Smooth muscle cell (in vitro differentiated cells): Measurements from ENCODE around the gene GDF10. TPM values are rescaled to one million over a fixed set of nuclear protein-coding genes. Genes with fewer than 3 reads are reported as not detected.

ENCODE experiments used
- DNase-seq: peaks from one replicate; lab custom pipeline; 2025; ENCODE audit not compliant: unreplicated experiment; lab: John Stamatoyannopoulos, UW
- H2AFZ ChIP-seq: fragments of 200-600 bp; sonication (generic); 2 replicates; pipeline ENCODE4 v1.6.0; 2016; ENCODE audit warnings: antibody characterized with exemption, low read depth, mild to moderate bottlenecking
- H3F3A ChIP-seq: fragments of 200-600 bp; sonication (generic); 2 replicates; pipeline ENCODE4 v1.6.0; 2017; ENCODE audit warnings: antibody characterized with exemption, low read depth
- H3K27ac ChIP-seq: fragments of 200-600 bp; sonication (generic); 2 replicates; pipeline ENCODE4 v1.5.1; 2016; ENCODE audit warnings: low read depth, mild to moderate bottlenecking
- H3K27me3 ChIP-seq: fragments of 200-600 bp; sonication (generic); 2 replicates; pipeline ENCODE4 v1.6.1; 2016; ENCODE audit warnings: low read depth, mild to moderate bottlenecking
- H3K36me3 ChIP-seq: fragments of 200-600 bp; sonication (generic); 2 replicates; pipeline ENCODE4 v1.5.1; 2016; ENCODE audit warnings: low read depth
- H3K4me1 ChIP-seq: fragments of 200-600 bp; sonication (generic); 2 replicates; pipeline ENCODE4 v1.5.1; 2016; ENCODE audit warnings: low read depth
- H3K4me2 ChIP-seq: fragments of 200-600 bp; sonication (generic); 2 replicates; pipeline ENCODE4 v1.6.0; 2016; ENCODE audit warnings: mild to moderate bottlenecking
- H3K4me3 ChIP-seq: fragments of 200-600 bp; sonication (generic); 2 replicates; pipeline ENCODE4 v1.5.1; 2016; ENCODE audit warnings: mild to moderate bottlenecking
- H3K79me2 ChIP-seq: fragments of 200-600 bp; sonication (generic); 2 replicates; pipeline ENCODE4 v1.6.0; 2016; ENCODE audit warnings: low read depth, mild to moderate bottlenecking
- H3K9ac ChIP-seq: fragments of 200-600 bp; sonication (generic); 2 replicates; pipeline ENCODE4 v1.6.0; 2016; ENCODE audit warnings: low read depth
- H3K9me3 ChIP-seq: fragments of 200-600 bp; sonication (generic); replicated peaks from 2 replicates; pipeline ENCODE4 v1.5.1; 2016; ENCODE audit warnings: low read depth
- H4K20me1 ChIP-seq: fragments of 200-600 bp; sonication (generic); 2 replicates; pipeline ENCODE4 v1.6.0; 2016; ENCODE audit warnings: low read depth
- CTCF ChIP-seq: fragments of 200-600 bp; sonication (generic); IDR thresholded peaks from 2 replicates; pipeline ENCODE4 v1.5.1; 2017; ENCODE audit warnings: borderline replicate concordance, mild to moderate bottlenecking, antibody characterized with exemption; ENCODE audit not compliant: insufficient read depth, poor library complexity, severe bottlenecking
- WGBS: methylation state at CpG from one replicate; pipeline ENCODE4 v1.1.7; 2016; ENCODE audit warnings: low lambda C conversion rate; 5-methylcytosine and 5-hydroxymethylcytosine counted together
- polyA plus RNA-seq: library from polyadenylated mRNA; unstranded; fragments of >200 nt; fragmentation: Nextera tagmentation; extraction: Ambion mirVana; gene quantifications from 2 replicates; pipeline ENCODE4 v1.2.1, GENCODE V29; 2016
- total RNA-seq: library from RNA; depleted of rRNA; stranded (reverse); fragments of >200 nt; gene quantifications from 2 replicates; pipeline ENCODE4 v1.2.3, GENCODE V29; 2014

GDF10 gene
- total and polyA plus RNA-seq, 2 experiments from 2014 or later: 0.58 to 1.5 TPM

GRCh38 chr10:47296941-47297340 is 3.1 kb upstream of the GDF10 start:
- no peak overlapping the region for H3K4me3 ChIP-seq
- TF ChIP-seq CTCF: no peak
- H4K20me1 ChIP-seq: no peaks in the 10 kb centered on the region
- H3K9me3 ChIP-seq: no peaks in the 10 kb centered on the region
- H3K79me2 ChIP-seq: no peaks in the 10 kb centered on the region
- peaks cover 22% of the 10 kb centered on the region for H3K4me1 ChIP-seq
- H3K27ac ChIP-seq: no peak overlapping the region
- no peak overlapping the region for H3K4me2 ChIP-seq
- no peaks in the 10 kb centered on the region for H3K36me3 ChIP-seq
- no peak for DNase-seq
- 96% methylated on average over 1 of the region's 1 CpG for WGBS
- H3K9ac ChIP-seq: no peak overlapping the region
- peaks cover 61% of the 10 kb centered on the region for H3K27me3 ChIP-seq
- no peak overlapping the region for H2AFZ ChIP-seq
- H3F3A ChIP-seq: no peaks in the 10 kb centered on the region

GRCh38 chr10:47297866-47298540 is 2.0 kb upstream of the GDF10 start:
- Histone ChIP-seq H3K4me2 (no peak overlapping the region), H3K27ac (no peak overlapping the region), H3K27me3 (peaks cover 68% of the 10 kb centered on the region), H3K9ac (no peak overlapping the region), H3K79me2 (no peaks in the 10 kb centered on the region), H3F3A (no peaks in the 10 kb centered on the region), H3K4me3 (no peak overlapping the region), H3K9me3 (no peaks in the 10 kb centered on the region), H3K4me1 (peaks cover 22% of the 10 kb centered on the region), H3K36me3 (no peaks in the 10 kb centered on the region), H2AFZ (no peak overlapping the region), H4K20me1 (no peaks in the 10 kb centered on the region)
- no peak for TF ChIP-seq CTCF
- WGBS: 80% methylated on average over 12 of the region's 12 CpGs
- DNase-seq: no peak

GRCh38 chr10:47298715-47299114 is 1.3 kb upstream of the GDF10 start:
- H3K9ac ChIP-seq: no peak overlapping the region
- H3K4me3 ChIP-seq: no peak overlapping the region
- peaks cover 75% of the 10 kb centered on the region for H3K27me3 ChIP-seq
- H2AFZ ChIP-seq: no peak overlapping the region
- WGBS: 96% methylated on average over 1 of the region's 1 CpG
- no peaks in the 10 kb centered on the region for H3K36me3 ChIP-seq
- H3K79me2 ChIP-seq: no peaks in the 10 kb centered on the region
- H3F3A ChIP-seq: no peaks in the 10 kb centered on the region
- no peak for DNase-seq
- H3K4me2 ChIP-seq: no peak overlapping the region
- no peak for TF ChIP-seq CTCF
- H3K4me1 ChIP-seq: peaks cover 22% of the 10 kb centered on the region
- no peaks in the 10 kb centered on the region for H4K20me1 ChIP-seq
- H3K9me3 ChIP-seq: no peaks in the 10 kb centered on the region
- H3K27ac ChIP-seq: no peak overlapping the region

GRCh38 chr10:47300429-47300931 is 483 bp downstream of the GDF10 start:
- no peak overlapping the region for H3K27ac ChIP-seq
- H3K79me2 ChIP-seq: no peaks in the 10 kb centered on the region
- H3K9me3 ChIP-seq: no peaks in the 10 kb centered on the region
- no peak overlapping the region for H3K9ac ChIP-seq
- no peaks in the 10 kb centered on the region for H3K36me3 ChIP-seq
- H4K20me1 ChIP-seq: no peaks in the 10 kb centered on the region
- no peak for DNase-seq
- peak overlapping the region; percentile 58 for H3K4me3 ChIP-seq
- H3K4me1 ChIP-seq: peaks cover 22% of the 10 kb centered on the region
- WGBS: 6% methylated on average over 56 of the region's 57 CpGs
- H3K27me3 ChIP-seq: peaks cover 70% of the 10 kb centered on the region
- H3F3A ChIP-seq: no peaks in the 10 kb centered on the region
- peak overlapping the region; percentile 94 for H3K4me2 ChIP-seq
- peak; percentile 30 for TF ChIP-seq CTCF
- no peak overlapping the region for H2AFZ ChIP-seq
